MM.1S (cell line): ENCODE data around the gene DLGAP1.

Experiments
- DNase-seq: peaks from one replicate; pipeline ENCODE4 v3.0.0-alpha.2; 2015
- H2AFZ ChIP-seq: fragments of 300-600 bp; sonication (generic); 2 replicates; pipeline ENCODE4 v1.6.0; 2016; ENCODE audit warnings: antibody characterized with exemption, low read length
- H3F3A ChIP-seq: fragments of 300-600 bp; sonication (generic); 2 replicates; pipeline ENCODE4 v1.6.1; 2016; ENCODE audit warnings: mild to moderate bottlenecking, antibody characterized with exemption, low read length, moderate library complexity, mixed read lengths; ENCODE audit not compliant: insufficient read depth
- H3K27ac ChIP-seq: fragments of 300-600 bp; sonication (generic); 2 replicates; pipeline ENCODE4 v1.5.1; 2016; ENCODE audit warnings: mild to moderate bottlenecking, low read length
- H3K27me3 ChIP-seq: fragments of 300-600 bp; sonication (generic); replicated peaks from 2 replicates; pipeline ENCODE4 v1.6.0; 2016; ENCODE audit warnings: low read length; ENCODE audit not compliant: insufficient read depth
- H3K36me3 ChIP-seq: fragments of 300-600 bp; sonication (generic); replicated peaks from 2 replicates; pipeline ENCODE4 v1.6.1; 2016; ENCODE audit warnings: mild to moderate bottlenecking, low read length, mixed read lengths; ENCODE audit not compliant: insufficient read depth
- H3K4me1 ChIP-seq: fragments of 300-600 bp; sonication (generic); 2 replicates; pipeline ENCODE4 v1.6.1; 2016; ENCODE audit warnings: low read length, mixed read lengths
- H3K4me2 ChIP-seq: fragments of 300-600 bp; sonication (generic); 2 replicates; pipeline ENCODE4 v1.6.0; 2016; ENCODE audit warnings: low read depth, low read length
- H3K4me3 ChIP-seq: fragments of 300-600 bp; sonication (generic); 2 replicates; pipeline ENCODE4 v1.5.1; 2016; ENCODE audit warnings: low read length, mixed read lengths
- H3K79me2 ChIP-seq: fragments of 300-600 bp; sonication (generic); 2 replicates; pipeline ENCODE4 v1.6.1; 2016; ENCODE audit warnings: mixed run types, low read length, mixed read lengths
- H3K9ac ChIP-seq: fragments of 300-600 bp; sonication (generic); 2 replicates; pipeline ENCODE4 v1.6.1; 2016; ENCODE audit warnings: low read length, mixed read lengths
- H3K9me2 ChIP-seq: fragments of 300-600 bp; sonication (generic); replicated peaks from 2 replicates; pipeline ENCODE4 v1.6.1; 2016; ENCODE audit warnings: mild to moderate bottlenecking, low read length, mixed read lengths; ENCODE audit not compliant: insufficient read depth
- H3K9me3 ChIP-seq: fragments of 300-600 bp; sonication (generic); replicated peaks from 2 replicates; pipeline ENCODE4 v1.6.1; 2016; ENCODE audit warnings: mild to moderate bottlenecking, low read length, mixed read lengths; ENCODE audit not compliant: insufficient read depth
- H4K20me1 ChIP-seq: fragments of 300-600 bp; sonication (generic); 2 replicates; pipeline ENCODE4 v1.6.1; 2016; ENCODE audit warnings: mild to moderate bottlenecking, low read length, moderate library complexity, mixed read lengths; ENCODE audit not compliant: insufficient read depth
- EZH2 ChIP-seq: fragments of 300-600 bp; sonication (generic); optimal IDR thresholded peaks from 2 replicates; pipeline ENCODE3; 2017; ENCODE audit warnings: low read depth, mild to moderate bottlenecking, antibody characterized with exemption, low read length, mixed read lengths
- EZH2phosphoT487 ChIP-seq: fragments of 300-600 bp; sonication (generic); IDR thresholded peaks from 2 replicates; pipeline ENCODE4 v1.6.1; 2018; ENCODE audit warnings: antibody characterized with exemption, low read length
- TF ChIP-seq, protein P1 (sequence below): fragments of 300-600 bp; sonication (generic); IDR thresholded peaks from 2 replicates; pipeline ENCODE4 v1.5.1; 2016; ENCODE audit warnings: antibody characterized with exemption, low read length, mixed read lengths

The DLGAP1 gene

DNA sequence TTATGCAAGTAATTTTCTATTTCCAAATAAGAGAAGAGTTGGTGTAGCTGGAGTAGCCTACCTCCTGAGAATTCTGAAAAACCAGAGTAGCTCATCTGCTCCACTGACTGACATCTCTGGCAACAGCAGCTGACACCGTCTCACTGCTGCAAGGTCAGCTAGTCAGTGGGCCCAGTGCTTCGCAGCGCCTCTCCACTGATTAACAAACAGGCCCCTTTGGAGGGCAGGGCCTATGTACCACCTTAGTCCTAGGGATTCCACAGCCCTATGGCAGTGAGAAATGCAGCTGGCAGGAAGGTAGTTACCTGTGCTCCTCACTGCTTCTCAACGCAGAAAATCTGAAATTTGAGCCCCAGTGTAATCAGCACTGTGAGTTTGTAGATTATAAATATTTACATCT is 97.5 kb downstream of the DLGAP1 start:
- Histone ChIP-seq H3K79me2 (no peaks in the 10 kb centered on the region), H3K36me3 (no peaks in the 10 kb centered on the region), H3K27me3 (no peaks in the 10 kb centered on the region), H3K9me3 (no peaks in the 10 kb centered on the region), H3F3A (no peaks in the 10 kb centered on the region), H4K20me1 (no peaks in the 10 kb centered on the region), H3K4me3 (no peak overlapping the region), H3K4me2 (no peak overlapping the region), H3K4me1 (no peaks in the 10 kb centered on the region), H3K9me2 (no peaks in the 10 kb centered on the region), H3K27ac (no peak overlapping the region), H2AFZ (no peak overlapping the region), H3K9ac (no peak overlapping the region)
- no peak for DNase-seq
- TF ChIP-seq, protein P1, sequence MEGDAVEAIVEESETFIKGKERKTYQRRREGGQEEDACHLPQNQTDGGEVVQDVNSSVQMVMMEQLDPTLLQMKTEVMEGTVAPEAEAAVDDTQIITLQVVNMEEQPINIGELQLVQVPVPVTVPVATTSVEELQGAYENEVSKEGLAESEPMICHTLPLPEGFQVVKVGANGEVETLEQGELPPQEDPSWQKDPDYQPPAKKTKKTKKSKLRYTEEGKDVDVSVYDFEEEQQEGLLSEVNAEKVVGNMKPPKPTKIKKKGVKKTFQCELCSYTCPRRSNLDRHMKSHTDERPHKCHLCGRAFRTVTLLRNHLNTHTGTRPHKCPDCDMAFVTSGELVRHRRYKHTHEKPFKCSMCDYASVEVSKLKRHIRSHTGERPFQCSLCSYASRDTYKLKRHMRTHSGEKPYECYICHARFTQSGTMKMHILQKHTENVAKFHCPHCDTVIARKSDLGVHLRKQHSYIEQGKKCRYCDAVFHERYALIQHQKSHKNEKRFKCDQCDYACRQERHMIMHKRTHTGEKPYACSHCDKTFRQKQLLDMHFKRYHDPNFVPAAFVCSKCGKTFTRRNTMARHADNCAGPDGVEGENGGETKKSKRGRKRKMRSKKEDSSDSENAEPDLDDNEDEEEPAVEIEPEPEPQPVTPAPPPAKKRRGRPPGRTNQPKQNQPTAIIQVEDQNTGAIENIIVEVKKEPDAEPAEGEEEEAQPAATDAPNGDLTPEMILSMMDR, result no peak
- TF ChIP-seq EZH2 (no peak), EZH2phosphoT487 (no peak)

DNA sequence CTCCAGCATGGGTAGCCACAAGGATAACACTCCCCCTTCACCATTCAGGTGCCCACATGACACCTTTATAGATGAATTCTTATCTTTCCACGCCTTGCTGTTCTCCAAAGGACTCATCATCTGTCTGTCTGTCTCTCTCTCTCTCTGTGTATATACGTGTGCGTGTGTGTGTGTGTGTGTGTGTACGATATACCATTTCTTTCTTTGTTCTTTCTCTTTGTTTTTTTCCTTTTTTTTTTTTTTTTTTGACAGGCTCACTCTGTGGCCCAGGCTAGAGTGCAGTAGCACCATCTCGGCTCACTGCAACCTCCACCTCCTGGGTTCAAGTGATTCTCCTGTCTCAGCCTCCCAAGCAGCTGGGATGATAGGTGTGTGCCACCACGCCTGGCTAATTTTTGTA is 98.2 kb downstream of the DLGAP1 start:
- Histone ChIP-seq H4K20me1 (no peaks in the 10 kb centered on the region), H3K9me3 (no peaks in the 10 kb centered on the region), H3K9ac (no peak overlapping the region), H2AFZ (no peak overlapping the region), H3K27ac (no peak overlapping the region), H3K27me3 (no peaks in the 10 kb centered on the region), H3K79me2 (no peaks in the 10 kb centered on the region), H3F3A (no peaks in the 10 kb centered on the region), H3K4me1 (no peaks in the 10 kb centered on the region), H3K9me2 (no peaks in the 10 kb centered on the region), H3K4me3 (no peak overlapping the region), H3K36me3 (no peaks in the 10 kb centered on the region), H3K4me2 (no peak overlapping the region)
- TF ChIP-seq, protein P1, result no peak
- TF ChIP-seq EZH2 (no peak), EZH2phosphoT487 (no peak)
- DNase-seq, result no peak

DNA sequence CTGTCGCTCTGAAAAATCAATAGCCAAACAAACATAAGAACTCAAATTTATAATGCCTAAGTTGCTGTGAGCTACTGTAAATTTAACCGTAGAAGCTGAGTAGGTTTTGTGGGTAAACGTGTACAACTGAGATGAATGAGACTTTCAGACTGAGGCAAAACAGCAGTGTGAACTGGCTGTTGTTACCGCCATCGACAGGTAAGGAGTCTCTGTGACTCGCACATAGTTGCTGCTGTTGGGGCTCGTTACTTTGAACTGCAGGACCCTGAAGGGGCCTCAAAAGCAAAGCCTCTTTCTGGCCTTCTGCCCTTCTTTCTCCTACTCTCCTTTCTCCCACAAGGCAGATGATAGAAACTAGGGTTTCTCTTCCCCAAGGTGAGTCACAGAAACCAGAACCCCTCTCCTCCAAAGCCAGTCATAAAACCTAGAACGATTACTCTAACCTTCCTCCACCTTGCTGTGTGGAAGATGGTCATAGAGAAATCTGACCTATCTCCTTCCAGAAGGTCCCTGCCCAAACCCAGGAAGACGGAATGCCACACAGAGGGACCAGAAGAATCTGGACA is 101.2 kb downstream of the DLGAP1 start:
- H4K20me1 ChIP-seq, result no peaks in the 10 kb centered on the region
- H3K79me2 ChIP-seq, result no peaks in the 10 kb centered on the region
- no peak overlapping the region for H3K4me2 ChIP-seq
- H2AFZ ChIP-seq, result no peak overlapping the region
- H3K4me1 ChIP-seq, result no peaks in the 10 kb centered on the region
- no peaks in the 10 kb centered on the region for H3K9me2 ChIP-seq
- no peak overlapping the region for H3K27ac ChIP-seq
- H3K9me3 ChIP-seq, result no peaks in the 10 kb centered on the region
- no peak overlapping the region for H3K4me3 ChIP-seq
- no peaks in the 10 kb centered on the region for H3K27me3 ChIP-seq
- H3K36me3 ChIP-seq, result no peaks in the 10 kb centered on the region
- DNase-seq, result no peak
- H3K9ac ChIP-seq, result no peak overlapping the region
- no peaks in the 10 kb centered on the region for H3F3A ChIP-seq
- TF ChIP-seq EZH2phosphoT487, result no peak

DNA sequence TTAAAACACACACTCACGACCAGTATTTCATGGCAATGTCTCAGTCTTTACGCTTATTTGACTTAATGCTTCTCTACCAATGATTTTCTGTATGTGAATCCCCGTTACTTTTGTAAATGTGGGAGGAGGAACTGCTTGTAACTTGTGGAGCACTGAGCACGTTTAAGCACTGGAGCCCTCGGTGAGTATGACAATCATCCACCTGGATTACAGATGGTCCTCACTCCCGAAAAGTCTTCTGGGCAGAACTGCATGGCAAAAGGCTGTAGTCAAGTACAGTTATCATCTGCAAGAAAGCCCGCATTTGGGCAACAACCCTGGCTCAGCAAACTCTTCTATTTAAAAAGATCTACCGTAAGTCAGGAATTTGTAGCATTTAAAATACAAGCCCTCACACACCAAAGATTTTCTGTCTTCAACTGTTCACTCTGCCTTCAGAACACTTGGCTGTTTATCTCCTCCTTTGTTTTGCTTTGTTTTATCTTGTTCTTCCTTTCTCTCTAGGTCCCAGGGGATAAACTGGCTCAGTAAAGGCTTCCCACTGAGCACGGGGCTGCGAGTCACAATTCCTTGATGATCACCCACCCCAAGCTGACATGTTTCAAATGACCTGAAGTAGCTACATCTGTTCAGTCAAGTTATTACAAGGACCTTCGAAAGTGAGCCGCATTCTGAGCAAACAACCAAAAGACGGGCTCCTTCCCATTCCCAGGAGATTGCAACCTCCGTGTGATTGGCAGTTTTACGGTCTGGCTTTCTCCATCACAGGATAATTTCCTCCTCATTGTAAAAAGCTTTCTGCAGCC is 102.2 kb downstream of the DLGAP1 start:
- Histone ChIP-seq H4K20me1 (no peaks in the 10 kb centered on the region), H3K27ac (no peak overlapping the region), H3K4me1 (no peaks in the 10 kb centered on the region), H2AFZ (no peak overlapping the region), H3K4me3 (no peak overlapping the region), H3K36me3 (no peaks in the 10 kb centered on the region), H3K27me3 (no peaks in the 10 kb centered on the region), H3K9me3 (no peaks in the 10 kb centered on the region), H3F3A (no peaks in the 10 kb centered on the region), H3K9me2 (no peaks in the 10 kb centered on the region), H3K9ac (no peak overlapping the region), H3K4me2 (no peak overlapping the region), H3K79me2 (no peaks in the 10 kb centered on the region)
- DNase-seq, result no peak
- TF ChIP-seq EZH2 (no peak), EZH2phosphoT487 (no peak)
- TF ChIP-seq, protein P1, result no peak
